Panc1 (cell line): ENCODE data around the gene TSEN15. TPM values are rescaled to one million over a fixed set of nuclear protein-coding genes. Genes with fewer than 3 reads are reported as not detected.

Experiments
- ATAC-seq: fragments of 200-7000 bp; cut with Tn5 transposase; 2 replicates; pipeline ENCODE4 v1.9.1; 2020; ENCODE audit warnings: mild to moderate bottlenecking, moderate library complexity
- BruUV-seq: library from RNA; stranded (reverse); fragments of 400-500 nt; replicated peaks from 2 replicates; lab custom pipeline; 2021; lab: Mats Ljungman, UMichigan
- CTCF ChIA-PET: fragments of 300-600 bp; sonication (Branson Sonifier 250); formaldehyde crosslinking; loops from one replicate; lab custom pipeline; 2022; ENCODE audit warnings: antibody characterized with exemption; lab: Charles Lee
- POLR2A ChIA-PET: fragments of 300-600 bp; sonication (Branson Sonifier 250); formaldehyde crosslinking; loops from one replicate; lab custom pipeline; 2022; ENCODE audit warnings: antibody characterized with exemption; lab: Charles Lee
- DNase-seq: peaks from one replicate; pipeline ENCODE4 v3.0.0-alpha.2; 2010; ENCODE audit warnings: low read depth, low spot score
- H3K27ac ChIP-seq: 2 replicates; pipeline ENCODE4 v1.5.1; 2011; ENCODE audit warnings: mild to moderate bottlenecking, low read length, inconsistent platforms
- H3K27me3 ChIP-seq: fragments of 200-500 bp; sonication (Bioruptor generic); 2 replicates; pipeline ENCODE4 v1.6.0; 2014; ENCODE audit warnings: low read length, inconsistent platforms; ENCODE audit not compliant: control insufficient read depth, insufficient read depth
- H3K36me3 ChIP-seq: fragments of 200-500 bp; sonication (Bioruptor generic); 2 replicates; pipeline ENCODE4 v1.5.1; 2014; ENCODE audit warnings: inconsistent platforms, mild to moderate bottlenecking, low read length, moderate library complexity; ENCODE audit not compliant: control insufficient read depth, insufficient read depth
- H3K4me1 ChIP-seq: 2 replicates; pipeline ENCODE4 v1.5.1; 2011; ENCODE audit warnings: inconsistent platforms, mild to moderate bottlenecking, low read length, moderate library complexity; ENCODE audit not compliant: control insufficient read depth, insufficient read depth
- H3K4me3 ChIP-seq, 2 experiments: 2 replicates each; pipeline ENCODE4 v1.5.1; 2011 to 2012; ENCODE audit warnings: low read depth in 2 of 2, low read length in 2 of 2, mild to moderate bottlenecking in 2 of 2, inconsistent platforms in 1 of 2, moderate library complexity in 1 of 2
- H3K9me3 ChIP-seq: fragments of 200-500 bp; sonication (Bioruptor generic); 2 replicates; pipeline ENCODE4 v1.5.1; 2014; ENCODE audit warnings: low read depth, mild to moderate bottlenecking, inconsistent platforms, low read length, moderate library complexity; ENCODE audit not compliant: control insufficient read depth, insufficient read depth
- CTCF ChIP-seq: fragments of 450-650 bp; IDR thresholded peaks from 2 replicates; pipeline ENCODE4 v1.5.1; 2017; ENCODE audit warnings: mild to moderate bottlenecking
- POLR2AphosphoS5 ChIP-seq: IDR thresholded peaks from 2 replicates; pipeline ENCODE4 v1.6.1; 2012; ENCODE audit warnings: mild to moderate bottlenecking, low read depth, low read length, moderate library complexity
- REST ChIP-seq, 2 experiments: IDR thresholded peaks; 2 replicates each; pipeline ENCODE4 v1.6.1; 2011 to 2012; ENCODE audit warnings: low read depth in 2 of 2, control low read depth in 1 of 2, low read length in 1 of 2, mild to moderate bottlenecking in 1 of 2, moderate library complexity in 1 of 2; ENCODE audit not compliant: insufficient read depth in 1 of 2
- SIN3A ChIP-seq: IDR thresholded peaks from 2 replicates; pipeline ENCODE4 v1.6.1; 2012; ENCODE audit warnings: low read depth, mild to moderate bottlenecking, low read length, moderate library complexity, borderline replicate concordance; ENCODE audit not compliant: insufficient read depth
- TCF7L2 ChIP-seq: IDR thresholded peaks from 2 replicates; pipeline ENCODE4 v1.6.1; 2011; ENCODE audit warnings: mild to moderate bottlenecking, low read depth, low read length, inconsistent platforms
- in situ Hi-C: cut with HindIII; loops from 2 replicates; pipeline ENCODE4 v1.10.0; 2016; ENCODE audit warnings: low sequenced_read_pairs, low pct_unique_long_range_greater_than_20kb
- intact Hi-C: fragments of 100-400 bp; cut with micrococcal nuclease; formaldehyde crosslinking; loops from one replicate; pipeline ENCODE4 v1.10.0; 2022; ENCODE audit not compliant: unreplicated experiment
- total RNA-seq: library from RNA; stranded (reverse); gene quantifications from one replicate; pipeline ENCODE4 v1.2.1, GENCODE V29; 2021; ENCODE audit not compliant: unreplicated experiment

TSEN15 gene
- total RNA-seq, 1 experiment from 2014 or later = 31.4 TPM

- TF ChIP-seq REST (IDR thresholded peaks at IDR 0.05; ENCODE audit: insufficient read depth in 1 of 2, low read depth in 2 of 2, low read length in 1 of 2) (no peak), CTCF (no peak), POLR2AphosphoS5 (no peak), TCF7L2 (no peak), SIN3A (no peak)
- ChIA-PET CTCF (no interaction called here), POLR2A (no interaction called here)
- Histone ChIP-seq H3K9me3 (no peaks in the 10 kb centered on the region), H3K4me3 (no peak overlapping the region), H3K4me1 (no peaks in the 10 kb centered on the region), H3K27me3 (no peaks in the 10 kb centered on the region), H3K36me3 (no peaks in the 10 kb centered on the region), H3K27ac (no peak overlapping the region)
- DNase-seq (no peak), ATAC-seq (no peak)
- intact Hi-C loops = no loop called here
- BruUV-seq = no TSS peak
- in situ Hi-C loops = no loop called here
Observed at GRCh38 chr1:184010788-184011187, 40.7 kb upstream of the TSEN15 start.

- intact Hi-C loops (no loop called here), in situ Hi-C loops (no loop called here)
- POLR2A ChIA-PET = no interaction called here
- CTCF ChIA-PET = no interaction called here
- H3K27me3 ChIP-seq = no peaks in the 10 kb centered on the region
- no peak for TF ChIP-seq POLR2AphosphoS5
- TF ChIP-seq REST (IDR thresholded peaks at IDR 0.05; ENCODE audit: insufficient read depth in 1 of 2, low read depth in 2 of 2, low read length in 1 of 2) = no peak
- H3K27ac ChIP-seq = no peak overlapping the region
- no peaks in the 10 kb centered on the region for H3K36me3 ChIP-seq
- no peaks in the 10 kb centered on the region for H3K4me1 ChIP-seq
- no peaks in the 10 kb centered on the region for H3K9me3 ChIP-seq
- DNase-seq (no peak), ATAC-seq (no peak)
- no TSS peak for BruUV-seq
- no peak overlapping the region for H3K4me3 ChIP-seq
Observed at GRCh38 chr1:184012187-184012586, 39.3 kb upstream of the TSEN15 start.
